Hepatocyte (in vitro differentiated cells): ENCODE data around the gene OLFM1.

Experiments
- EZH2 ChIP-seq: fragments of 200-600 bp; sonication (generic); IDR thresholded peaks from 2 replicates; pipeline ENCODE4 v1.6.1; 2016; ENCODE audit warnings: antibody characterized with exemption, mild to moderate bottlenecking, borderline replicate concordance
- EZH2phosphoT487 ChIP-seq: fragments of 200-600 bp; sonication (generic); IDR thresholded peaks from one replicate; pipeline ENCODE4 v1.6.1; 2018; ENCODE audit warnings: antibody characterized with exemption, mild to moderate bottlenecking, low read depth, moderate library complexity; ENCODE audit not compliant: unreplicated experiment, severe bottlenecking
- TF ChIP-seq, protein P1 (sequence below): fragments of 200-600 bp; sonication (generic); IDR thresholded peaks from 2 replicates; pipeline ENCODE4 v1.5.1; 2016; ENCODE audit warnings: antibody characterized with exemption, mild to moderate bottlenecking; ENCODE audit not compliant: poor library complexity

DNA sequence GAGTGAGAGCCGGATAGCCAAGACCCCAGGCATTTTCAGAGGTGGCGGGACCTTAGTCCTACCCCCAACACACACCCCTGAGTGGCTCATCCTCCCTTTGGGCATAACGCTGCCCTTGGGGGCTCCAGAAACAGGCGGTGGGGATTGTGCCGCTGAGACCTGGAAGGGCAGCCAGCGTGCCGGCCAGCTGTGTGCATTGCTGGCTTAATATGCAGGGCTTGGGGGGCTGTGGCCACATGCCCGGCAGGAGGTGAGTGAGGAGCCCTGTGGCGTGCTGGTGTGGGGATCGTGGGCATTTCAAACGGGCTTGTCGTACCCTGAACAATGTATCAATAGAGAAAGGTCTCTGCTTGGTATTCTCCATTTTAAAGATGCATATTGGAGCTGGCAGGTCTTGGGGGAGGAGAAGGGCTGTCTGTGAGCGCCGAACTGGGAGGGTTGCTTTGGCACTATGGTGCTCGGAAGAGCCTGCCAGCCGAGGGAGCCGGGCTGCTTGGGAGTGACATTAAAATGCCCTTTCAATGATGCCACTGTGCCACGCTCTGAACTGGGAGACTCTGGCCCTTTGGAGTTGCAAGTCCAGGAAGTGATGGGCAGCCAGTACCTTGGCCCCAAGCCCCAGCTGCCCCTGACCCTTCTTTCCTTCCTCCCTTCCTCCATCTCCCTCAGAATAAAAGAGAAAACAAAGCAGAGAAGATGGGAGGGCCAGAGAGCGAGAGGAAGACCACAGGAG, 11.2 kb upstream of the OLFM1 start:
- TF ChIP-seq, protein P1, sequence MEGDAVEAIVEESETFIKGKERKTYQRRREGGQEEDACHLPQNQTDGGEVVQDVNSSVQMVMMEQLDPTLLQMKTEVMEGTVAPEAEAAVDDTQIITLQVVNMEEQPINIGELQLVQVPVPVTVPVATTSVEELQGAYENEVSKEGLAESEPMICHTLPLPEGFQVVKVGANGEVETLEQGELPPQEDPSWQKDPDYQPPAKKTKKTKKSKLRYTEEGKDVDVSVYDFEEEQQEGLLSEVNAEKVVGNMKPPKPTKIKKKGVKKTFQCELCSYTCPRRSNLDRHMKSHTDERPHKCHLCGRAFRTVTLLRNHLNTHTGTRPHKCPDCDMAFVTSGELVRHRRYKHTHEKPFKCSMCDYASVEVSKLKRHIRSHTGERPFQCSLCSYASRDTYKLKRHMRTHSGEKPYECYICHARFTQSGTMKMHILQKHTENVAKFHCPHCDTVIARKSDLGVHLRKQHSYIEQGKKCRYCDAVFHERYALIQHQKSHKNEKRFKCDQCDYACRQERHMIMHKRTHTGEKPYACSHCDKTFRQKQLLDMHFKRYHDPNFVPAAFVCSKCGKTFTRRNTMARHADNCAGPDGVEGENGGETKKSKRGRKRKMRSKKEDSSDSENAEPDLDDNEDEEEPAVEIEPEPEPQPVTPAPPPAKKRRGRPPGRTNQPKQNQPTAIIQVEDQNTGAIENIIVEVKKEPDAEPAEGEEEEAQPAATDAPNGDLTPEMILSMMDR = no peak
- no peak for TF ChIP-seq EZH2
- no peak for TF ChIP-seq EZH2phosphoT487
